Fibroblast of lung (primary cell): ENCODE data around the gene AR. TPM values are rescaled to one million over a fixed set of nuclear protein-coding genes. Genes with fewer than 3 reads are reported as not detected.

Source experiments
- DNase-seq, 2 donors: peaks; one replicate each; pipeline versions ENCODE4 v3.0.0 to v3.0.0-alpha.2; 2010; ENCODE audit warnings: low read depth in 2 of 2
- H2AFZ ChIP-seq: 2 replicates; pipeline ENCODE4 v1.5.1; 2012; ENCODE audit warnings: low read length, control low read depth, inconsistent platforms
- H3K27ac ChIP-seq: 2 replicates; pipeline ENCODE4 v1.5.1; 2011; ENCODE audit warnings: low read length, control low read depth; ENCODE audit not compliant: insufficient read depth
- H3K27me3 ChIP-seq: 2 replicates; pipeline ENCODE4 v1.5.1; 2011; ENCODE audit warnings: mild to moderate bottlenecking, low read length; ENCODE audit not compliant: control insufficient read depth, insufficient read depth
- H3K36me3 ChIP-seq: 2 replicates; pipeline ENCODE4 v1.5.1; 2011; ENCODE audit warnings: low read length; ENCODE audit not compliant: control insufficient read depth, insufficient read depth
- H3K4me1 ChIP-seq: 2 replicates; pipeline ENCODE4 v1.5.1; 2011; ENCODE audit warnings: low read length; ENCODE audit not compliant: control insufficient read depth, insufficient read depth; ENCODE audit errors: extremely low read depth
- H3K4me2 ChIP-seq: 2 replicates; pipeline ENCODE4 v1.5.1; 2011; ENCODE audit warnings: low read length, control low read depth; ENCODE audit not compliant: insufficient read depth; ENCODE audit errors: extremely low read depth
- H3K4me3 ChIP-seq, 4 experiments: fragments of 200-600 bp in 1 of 4; sonication (generic) in 1 of 4; replicated peaks in 1 of 4; 2 replicates each; pipeline ENCODE4 v1.5.1; 2011 to 2016; ENCODE audit warnings: low read length in 4 of 4, low read depth in 3 of 4, mild to moderate bottlenecking in 3 of 4, control low read depth in 2 of 4, inconsistent platforms in 1 of 4, mixed read lengths in 1 of 4; ENCODE audit not compliant: insufficient read depth in 1 of 4; ENCODE audit errors: control extremely low read depth in 1 of 4
- H3K79me2 ChIP-seq: 2 replicates; pipeline ENCODE4 v1.5.1; 2012; ENCODE audit warnings: mild to moderate bottlenecking, low read length, inconsistent platforms; ENCODE audit not compliant: control insufficient read depth, insufficient read depth
- H3K9ac ChIP-seq: 2 replicates; pipeline ENCODE4 v1.5.1; 2011; ENCODE audit warnings: mild to moderate bottlenecking, low read length, control low read depth; ENCODE audit not compliant: insufficient read depth
- H3K9me3 ChIP-seq: 2 replicates; pipeline ENCODE4 v1.5.1; 2012; ENCODE audit warnings: low read depth, low read length; ENCODE audit not compliant: control insufficient read depth, insufficient read depth
- H4K20me1 ChIP-seq: 2 replicates; pipeline ENCODE4 v1.5.1; 2011; ENCODE audit warnings: low read length; ENCODE audit not compliant: control insufficient read depth, insufficient read depth; ENCODE audit errors: extremely low read depth
- CTCF ChIP-seq, 2 donors: IDR thresholded peaks in 1 of 2; conservative IDR thresholded peaks in 1 of 2; 1 replicate in 1 of 2; 2 replicates in 1 of 2; pipeline ENCODE4 v1.5.1; 2011 to 2012; ENCODE audit warnings: low read length in 2 of 2, control low read depth in 1 of 2, inconsistent platforms in 1 of 2, low read depth in 1 of 2, mild to moderate bottlenecking in 1 of 2
- EZH2 ChIP-seq: IDR thresholded peaks from 2 replicates; pipeline ENCODE4 v1.5.1; 2012; ENCODE audit warnings: low read length, control low read depth, mild to moderate bottlenecking; ENCODE audit errors: missing control alignments
- polyA plus RNA-seq, 2 donors: library from polyadenylated mRNA; depleted of rRNA in 1 of 2; stranded (reverse) in 1 of 2; unstranded in 1 of 2; fragments of >200 nt; gene quantifications; 2 replicates each; pipeline ENCODE4 v1.2.1, GENCODE V29; 2011 to 2012; ENCODE audit warnings: missing spikeins in 1 of 2
- total RNA-seq: library from RNA; depleted of rRNA; stranded (reverse); fragments of >200 nt; gene quantifications from 2 replicates; pipeline ENCODE4 v1.2.1, GENCODE V29; 2014

AR gene
- total and polyA plus RNA-seq, 2 donors (not counting 1 experiment from before 2014, with no cell fraction given), result 10.8 to 15.0 TPM

- H3K36me3 ChIP-seq, result no peaks in the 10 kb centered on the region
- H3K4me3 ChIP-seq, result no peak overlapping the region
- no peaks in the 10 kb centered on the region for H3K27me3 ChIP-seq
- no peaks in the 10 kb centered on the region for H3K9me3 ChIP-seq
- H3K4me1 ChIP-seq, result no peaks in the 10 kb centered on the region
- TF ChIP-seq EZH2, result no peak
- TF ChIP-seq CTCF (conservative IDR thresholded peaks at IDR 0.05 in 1 of 2, IDR thresholded peaks at IDR 0.05 in 1 of 2; ENCODE audit: low read depth in 1 of 2, low read length in 2 of 2), result no peak
- H3K9ac ChIP-seq, result no peak overlapping the region
- H3K27ac ChIP-seq, result no peak overlapping the region
- no peak overlapping the region for H3K4me2 ChIP-seq
- no peaks in the 10 kb centered on the region for H4K20me1 ChIP-seq
- DNase-seq, result no peak
- H3K79me2 ChIP-seq, result no peaks in the 10 kb centered on the region
- H2AFZ ChIP-seq, result no peak overlapping the region
Measured at GRCh38 chrX:67648361-67648760, 104.5 kb downstream of the AR start.

GRCh38 chrX:67651437-67652142, 107.8 kb downstream of the AR start:
- H3K27me3 ChIP-seq, result no peaks in the 10 kb centered on the region
- H3K4me3 ChIP-seq, result no peak overlapping the region
- no peaks in the 10 kb centered on the region for H3K36me3 ChIP-seq
- DNase-seq, result no peak
- H4K20me1 ChIP-seq, result no peaks in the 10 kb centered on the region
- H3K4me2 ChIP-seq, result no peak overlapping the region
- H3K9ac ChIP-seq, result no peak overlapping the region
- no peaks in the 10 kb centered on the region for H3K9me3 ChIP-seq
- no peaks in the 10 kb centered on the region for H3K79me2 ChIP-seq
- TF ChIP-seq EZH2, result no peak
- no peak for TF ChIP-seq CTCF (conservative IDR thresholded peaks at IDR 0.05 in 1 of 2, IDR thresholded peaks at IDR 0.05 in 1 of 2; ENCODE audit: low read depth in 1 of 2, low read length in 2 of 2)
- H3K4me1 ChIP-seq, result no peaks in the 10 kb centered on the region
- H3K27ac ChIP-seq, result no peak overlapping the region
- H2AFZ ChIP-seq, result no peak overlapping the region

- no peaks in the 10 kb centered on the region for H3K79me2 ChIP-seq
- H2AFZ ChIP-seq, result no peak overlapping the region
Measured at GRCh38 chrX:67652543-67652942, 108.7 kb downstream of the AR start.

More at GRCh38 chrX:67652543-67652942, 108.7 kb downstream of the AR start:
- Histone ChIP-seq H3K9me3 (no peaks in the 10 kb centered on the region), H3K36me3 (no peaks in the 10 kb centered on the region), H3K4me1 (no peaks in the 10 kb centered on the region), H4K20me1 (no peaks in the 10 kb centered on the region), H3K4me3 (no peak overlapping the region), H3K9ac (no peak overlapping the region), H3K27me3 (no peaks in the 10 kb centered on the region), H3K4me2 (no peak overlapping the region), H3K27ac (no peak overlapping the region)
- TF ChIP-seq CTCF (conservative IDR thresholded peaks at IDR 0.05 in 1 of 2, IDR thresholded peaks at IDR 0.05 in 1 of 2; ENCODE audit: low read depth in 1 of 2, low read length in 2 of 2) (no peak), EZH2 (no peak)
- no peak for DNase-seq
